B cell (primary cell): ENCODE measurements around the gene CDK13. TPM values are rescaled to one million over a fixed set of nuclear protein-coding genes. Genes with fewer than 3 reads are reported as not detected.

Experiments used
- ATAC-seq: fragments of 200-7000 bp; cut with Tn5 transposase; one replicate; pipeline ENCODE4 v1.10.0; 2021; ENCODE audit warnings: low read depth, mild to moderate bottlenecking, moderate number of reproducible peaks, moderate library complexity
- CTCF ChIA-PET: fragments of 350-600 bp; sonication (Branson Sonifier 250); formaldehyde crosslinking; loops from one replicate; lab custom pipeline; 2021; ENCODE audit warnings: antibody characterized with exemption, inconsistent platforms; lab: Charles Lee
- POLR2A ChIA-PET: fragments of 350-600 bp; sonication (Branson Sonifier 250); formaldehyde crosslinking; loops from one replicate; lab custom pipeline; 2021; ENCODE audit warnings: antibody characterized with exemption; lab: Charles Lee
- DNase-seq: peaks from one replicate; pipeline ENCODE4 v3.0.0; 2013
- H2AFZ ChIP-seq: 2 replicates; pipeline ENCODE4 v1.6.1; 2012; ENCODE audit warnings: mild to moderate bottlenecking, low read depth, low read length; ENCODE audit not compliant: insufficient read depth, poor library complexity, severe bottlenecking
- H3K27ac ChIP-seq, 2 donors: 1 replicate in 1 of 2; 2 replicates in 1 of 2; pipeline ENCODE4 v1.5.1; 2012 to 2013; ENCODE audit warnings: low read length in 2 of 2, mild to moderate bottlenecking in 2 of 2, moderate library complexity in 1 of 2
- H3K27me3 ChIP-seq, 4 experiments: fragments of 200-600 bp in 1 of 4; sonication (generic) in 1 of 4; replicated peaks in 1 of 4; 1 replicate in 2 of 4; 2 replicates in 2 of 4; pipeline versions ENCODE4 v1.6.1 to v1.7.0; 2013 to 2016; ENCODE audit warnings: low read length in 3 of 4, mild to moderate bottlenecking in 2 of 4, mixed read lengths in 1 of 4, moderate library complexity in 1 of 4; ENCODE audit not compliant: insufficient read depth in 4 of 4, control insufficient read depth in 3 of 4; ENCODE audit errors: control extremely low read depth in 1 of 4
- H3K36me3 ChIP-seq, 2 experiments: replicated peaks in 1 of 2; 1 replicate in 1 of 2; 2 replicates in 1 of 2; pipeline versions ENCODE4 v1.6.1 to v1.7.1; 2013; ENCODE audit warnings: low read length in 1 of 2; ENCODE audit not compliant: insufficient read depth in 2 of 2, control insufficient read depth in 1 of 2; ENCODE audit errors: control extremely low read depth in 1 of 2, extremely low read depth in 1 of 2
- H3K4me1 ChIP-seq, 2 donors: fragments of 200-600 bp in 1 of 2; sonication (generic) in 1 of 2; 1 replicate in 1 of 2; 2 replicates in 1 of 2; pipeline versions ENCODE4 v1.5.1 to v1.6.1; 2013 to 2017; ENCODE audit warnings: low read length in 2 of 2; ENCODE audit not compliant: control insufficient read depth in 2 of 2, insufficient read depth in 2 of 2
- H3K4me2 ChIP-seq: replicated peaks from 2 replicates; pipeline ENCODE3; 2012; ENCODE audit warnings: mild to moderate bottlenecking, low read depth, low read length; ENCODE audit not compliant: poor library complexity, severe bottlenecking
- H3K4me3 ChIP-seq, 5 experiments: fragments of 200-600 bp in 1 of 5; sonication (generic) in 1 of 5; 1 replicate in 3 of 5; 2 replicates in 2 of 5; pipeline versions ENCODE4 v1.5.1 to v1.7.0; 2011 to 2016; ENCODE audit warnings: low read length in 4 of 5, mild to moderate bottlenecking in 4 of 5, low read depth in 2 of 5, control low read depth in 1 of 5, moderate library complexity in 1 of 5; ENCODE audit not compliant: insufficient read depth in 1 of 5; ENCODE audit errors: control extremely low read depth in 1 of 5, extremely low read depth in 1 of 5
- H3K79me2 ChIP-seq: fragments of 200-600 bp; sonication (generic); one replicate; pipeline ENCODE4 v1.6.0; 2016; ENCODE audit warnings: low read length; ENCODE audit not compliant: control insufficient read depth, insufficient read depth
- H3K9ac ChIP-seq: fragments of 200-600 bp; sonication (generic); 2 replicates; pipeline ENCODE4 v1.6.1; 2017; ENCODE audit warnings: mild to moderate bottlenecking, low read length, moderate library complexity
- H3K9me3 ChIP-seq, 3 donors: one replicate each; pipeline versions ENCODE4 v1.6.1 to v1.7.1; 2013; ENCODE audit warnings: low read length in 2 of 3; ENCODE audit not compliant: control insufficient read depth in 2 of 3, insufficient read depth in 1 of 3; ENCODE audit errors: control extremely low read depth in 1 of 3
- H4K20me1 ChIP-seq: 2 replicates; pipeline ENCODE4 v1.6.0; 2012; ENCODE audit warnings: mild to moderate bottlenecking, low read length; ENCODE audit not compliant: insufficient read depth, control insufficient read depth, poor library complexity, severe bottlenecking
- H3K27ac Mint-ChIP-seq: one replicate; pipeline ENCODE4 v1.8.0; 2021; ENCODE audit warnings: mixed read lengths
- H3K27me3 Mint-ChIP-seq: one replicate; pipeline ENCODE4 v1.8.0; 2021; ENCODE audit warnings: mixed read lengths
- H3K4me1 Mint-ChIP-seq: one replicate; pipeline ENCODE4 v1.8.0; 2021; ENCODE audit warnings: mixed read lengths
- H3K4me3 Mint-ChIP-seq: one replicate; pipeline ENCODE4 v1.8.0; 2021; ENCODE audit warnings: mixed read lengths
- H3K9me3 Mint-ChIP-seq: one replicate; pipeline ENCODE4 v1.8.0; 2022; ENCODE audit warnings: mixed read lengths; ENCODE audit not compliant: insufficient read depth
- EZH2 ChIP-seq: IDR thresholded peaks from 2 replicates; pipeline ENCODE4 v1.6.1; 2012; ENCODE audit warnings: borderline replicate concordance, low read depth, mild to moderate bottlenecking, moderate library complexity, low read length; ENCODE audit not compliant: insufficient read depth, poor library complexity, severe bottlenecking
- WGBS: methylation state at CpG from one replicate; pipeline ENCODE4 v1.1.5; 2013; ENCODE audit warnings: missing lambda C conversion rate; ENCODE audit not compliant: insufficient coverage; 5-methylcytosine and 5-hydroxymethylcytosine counted together
- intact Hi-C: fragments of 100-400 bp; cut with micrococcal nuclease; formaldehyde crosslinking; loops from one replicate; pipeline ENCODE4 v1.10.0; 2022
- polyA plus RNA-seq: library from polyadenylated mRNA; depleted of rRNA; stranded (reverse); fragments of >200 nt; gene quantifications from 2 replicates; pipeline ENCODE4 v1.2.3, GENCODE V29; 2012
- total RNA-seq, 2 donors: library from RNA; stranded (reverse); fragments of 120-200 nt in 1 of 2; gene quantifications; 1 replicate in 1 of 2; 2 replicates in 1 of 2; pipeline versions ENCODE4 v1.2.3 to v1.2.4, GENCODE V29; 2013 to 2022
- TF ChIP-seq, protein P1 (sequence below): fragments of 200-600 bp; IDR thresholded peaks from one replicate; pipeline ENCODE4 v1.8.0; 2022; ENCODE audit warnings: antibody characterized with exemption, mild to moderate bottlenecking

CDK13 gene
- total and polyA plus RNA-seq, 2 donors (not counting 1 experiment from before 2014, with no cell fraction given), result 56.1 to 146 TPM

DNA sequence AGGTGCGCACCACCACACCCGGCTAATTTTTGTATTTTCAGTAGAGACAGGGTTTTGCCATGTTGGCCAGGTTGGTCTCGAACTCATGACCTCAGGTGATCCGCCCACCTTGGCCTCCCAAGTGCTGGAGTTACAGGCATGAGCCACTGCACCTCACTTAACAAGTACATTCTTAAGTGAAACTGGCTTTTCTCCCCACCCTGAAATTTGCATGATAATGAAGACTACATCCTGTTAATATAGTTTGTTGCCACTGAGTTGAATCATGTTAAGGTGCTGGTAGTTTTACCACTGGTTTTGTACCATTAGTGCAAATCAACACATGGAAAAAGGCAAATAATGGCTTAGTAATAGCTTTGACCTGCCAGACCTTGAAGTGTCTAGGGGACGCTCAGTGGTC, 122.2 kb downstream of the CDK13 start:
- Histone ChIP-seq H3K27ac (no peak overlapping the region), H3K4me3 (no peak overlapping the region), H3K4me1 (peaks cover 3 to 7% of the 10 kb centered on the region in 2 donors), H2AFZ (no peak overlapping the region), H3K9ac (no peak overlapping the region), H3K36me3 (peaks cover 0 to 11% of the 10 kb centered on the region in 2 experiments), H3K27me3 (no peaks in the 10 kb centered on the region), H3K4me2 (no peak overlapping the region), H3K79me2 (no peaks in the 10 kb centered on the region), H4K20me1 (no peaks in the 10 kb centered on the region), H3K9me3 (no peaks in the 10 kb centered on the region)
- H3K27me3 Mint-ChIP-seq, result no peaks in the 10 kb centered on the region
- ATAC-seq, result no peak
- H3K9me3 Mint-ChIP-seq, result no peaks in the 10 kb centered on the region
- H3K27ac Mint-ChIP-seq, result no peak overlapping the region
- ChIA-PET POLR2A (no interaction called here), CTCF (interaction anchor here (0.9 to 1.2 kb wide), 2 partner anchors 176 kb away, joined by 3 to 4 read pairs; no protein-coding TSS in a partner anchor)
- DNase-seq, result no peak
- TF ChIP-seq, protein P1, sequence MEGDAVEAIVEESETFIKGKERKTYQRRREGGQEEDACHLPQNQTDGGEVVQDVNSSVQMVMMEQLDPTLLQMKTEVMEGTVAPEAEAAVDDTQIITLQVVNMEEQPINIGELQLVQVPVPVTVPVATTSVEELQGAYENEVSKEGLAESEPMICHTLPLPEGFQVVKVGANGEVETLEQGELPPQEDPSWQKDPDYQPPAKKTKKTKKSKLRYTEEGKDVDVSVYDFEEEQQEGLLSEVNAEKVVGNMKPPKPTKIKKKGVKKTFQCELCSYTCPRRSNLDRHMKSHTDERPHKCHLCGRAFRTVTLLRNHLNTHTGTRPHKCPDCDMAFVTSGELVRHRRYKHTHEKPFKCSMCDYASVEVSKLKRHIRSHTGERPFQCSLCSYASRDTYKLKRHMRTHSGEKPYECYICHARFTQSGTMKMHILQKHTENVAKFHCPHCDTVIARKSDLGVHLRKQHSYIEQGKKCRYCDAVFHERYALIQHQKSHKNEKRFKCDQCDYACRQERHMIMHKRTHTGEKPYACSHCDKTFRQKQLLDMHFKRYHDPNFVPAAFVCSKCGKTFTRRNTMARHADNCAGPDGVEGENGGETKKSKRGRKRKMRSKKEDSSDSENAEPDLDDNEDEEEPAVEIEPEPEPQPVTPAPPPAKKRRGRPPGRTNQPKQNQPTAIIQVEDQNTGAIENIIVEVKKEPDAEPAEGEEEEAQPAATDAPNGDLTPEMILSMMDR, result no peak
- no peak for TF ChIP-seq EZH2
- WGBS, result no CpG with 5 or more reads among the region's 5 CpGs
- intact Hi-C loops, result no loop called here
- peaks cover 9% of the 10 kb centered on the region for H3K4me1 Mint-ChIP-seq
- H3K4me3 Mint-ChIP-seq, result no peak overlapping the region

DNA sequence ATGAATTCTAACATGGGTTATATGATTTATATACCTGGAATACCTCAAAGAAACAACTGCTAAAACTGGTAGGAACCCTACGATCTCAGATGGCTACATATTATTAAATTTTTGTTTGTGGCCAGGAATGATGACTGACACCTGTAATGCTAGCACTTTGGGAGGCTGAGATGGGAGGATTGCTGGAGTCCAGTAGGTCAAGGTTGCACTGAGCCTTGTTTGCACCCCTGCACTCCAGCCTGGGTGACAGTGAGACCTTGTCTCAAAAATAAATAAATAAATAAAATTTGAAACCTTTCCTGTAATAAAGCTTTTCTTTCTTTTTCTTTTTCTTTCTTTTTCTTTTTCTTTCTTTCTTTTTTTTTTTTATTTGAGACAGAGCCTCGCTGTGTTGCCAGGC, 123.2 kb downstream of the CDK13 start:
- H3K27me3 ChIP-seq, result no peaks in the 10 kb centered on the region
- no peak for ATAC-seq
- Mint-ChIP-seq H3K9me3 (no peaks in the 10 kb centered on the region), H3K4me1 (peaks cover 9% of the 10 kb centered on the region), H3K4me3 (no peak overlapping the region), H3K27ac (no peak overlapping the region), H3K27me3 (no peaks in the 10 kb centered on the region)
- 100% methylated on average over 2 of the region's 2 CpGs for WGBS
- H4K20me1 ChIP-seq, result no peaks in the 10 kb centered on the region
- intact Hi-C loops, result no loop called here
- H3K9me3 ChIP-seq, result no peaks in the 10 kb centered on the region
- H3K79me2 ChIP-seq, result no peaks in the 10 kb centered on the region
- H3K4me1 ChIP-seq, result peaks cover 3 to 7% of the 10 kb centered on the region in 2 donors
- no peak overlapping the region for H3K4me2 ChIP-seq
- TF ChIP-seq, protein P1, result no peak
- TF ChIP-seq EZH2, result no peak
- H3K36me3 ChIP-seq, result peaks cover 0 to 12% of the 10 kb centered on the region in 2 experiments
- H2AFZ ChIP-seq, result no peak overlapping the region
- POLR2A ChIA-PET, result no interaction called here
- no peak overlapping the region for H3K9ac ChIP-seq
- H3K27ac ChIP-seq, result no peak overlapping the region
- CTCF ChIA-PET, result interaction anchor here (1.0 to 1.2 kb wide), 2 partner anchors 174 to 177 kb away, joined by 3 read pairs; no protein-coding TSS in a partner anchor
- H3K4me3 ChIP-seq, result no peak overlapping the region
- no peak for DNase-seq
